Islet precursor cell (in vitro differentiated cells): Measurements from ENCODE around the gene BTF3L4.

Experiments used
- DNase-seq: peaks from one replicate; pipeline ENCODE4 v3.0.0-alpha.2; 2018

Gene BTF3L4

DNA sequence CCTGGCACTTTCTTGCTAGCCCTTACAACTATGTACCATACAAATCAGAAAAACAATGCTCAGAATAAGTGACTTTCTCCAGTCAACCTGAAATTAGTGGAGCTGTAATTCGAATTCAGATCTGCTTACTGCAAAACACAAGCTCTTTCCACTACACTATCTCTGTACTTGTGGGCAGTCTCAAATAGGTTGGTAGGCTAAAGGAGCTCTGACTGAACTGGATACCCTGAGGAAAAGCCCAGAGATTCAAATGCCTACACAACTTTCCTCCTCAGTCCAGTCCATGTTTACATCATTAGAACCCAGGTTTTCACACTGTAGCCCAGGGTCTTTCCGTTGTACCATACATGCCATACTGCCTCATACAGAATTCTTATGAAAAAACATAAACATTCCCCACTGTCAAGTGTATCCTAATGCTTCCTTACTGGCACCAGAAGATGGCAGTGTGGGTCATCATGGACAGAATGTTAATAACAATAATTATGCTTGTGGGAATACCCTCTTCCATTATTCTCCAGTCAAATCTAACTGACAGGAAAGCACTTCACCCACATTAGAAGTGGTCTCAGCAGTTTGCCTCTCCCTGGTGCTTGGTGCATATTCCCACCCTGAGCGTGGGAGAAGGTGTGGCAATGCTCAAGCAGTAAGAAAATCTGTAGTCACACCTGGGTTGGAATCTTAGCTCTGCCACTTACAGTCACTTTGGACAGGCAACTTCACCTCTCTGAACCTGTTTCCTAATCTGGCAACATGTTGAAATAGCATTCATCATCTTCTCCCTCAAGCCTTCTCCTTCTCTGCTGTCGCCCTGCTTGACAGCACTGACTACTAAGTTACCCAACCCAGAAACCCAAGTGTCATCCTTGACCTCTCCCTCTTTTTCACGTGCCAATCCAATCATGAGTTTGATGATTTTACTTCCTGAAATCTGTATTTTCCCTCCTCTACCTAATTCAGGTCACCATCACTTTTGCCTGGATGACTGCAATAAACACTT, 71.4 kb downstream of the BTF3L4 start:
- no peak for DNase-seq

DNA sequence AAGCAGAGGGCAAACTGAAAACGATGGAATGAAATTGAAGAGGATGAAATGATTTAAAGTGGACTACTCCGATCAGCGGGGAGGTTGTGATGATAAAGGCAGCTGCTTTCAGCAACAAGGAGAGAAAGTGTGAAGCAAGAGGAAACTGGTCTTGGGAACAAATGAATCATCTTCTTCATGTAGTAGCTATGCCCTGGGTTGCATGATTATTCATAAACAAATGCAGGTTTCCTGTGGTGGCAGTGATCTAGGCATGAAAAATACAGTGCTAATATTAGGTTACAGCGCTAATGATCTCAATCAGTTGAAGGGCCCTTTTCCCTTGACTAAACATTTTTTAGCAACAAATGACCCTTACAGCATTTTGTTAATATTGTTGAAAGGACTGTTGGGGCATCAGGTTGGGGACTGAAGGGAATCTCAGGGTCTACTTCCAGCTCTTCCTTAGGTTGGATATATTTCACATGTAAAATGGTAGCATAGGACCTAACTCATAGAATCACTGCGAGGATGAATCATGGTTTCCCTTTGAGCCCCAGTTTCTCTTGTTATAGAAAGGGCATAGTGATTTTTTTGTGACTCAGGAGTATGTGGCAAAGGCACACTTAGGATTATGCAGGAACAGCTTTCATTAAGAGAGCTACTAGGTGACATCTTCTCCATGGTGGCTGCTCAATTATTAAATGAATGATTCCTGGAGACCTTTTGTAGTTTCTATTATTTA, 83.9 kb downstream of the BTF3L4 start:
- DNase-seq, result no peak
